ENCODE measurements around the gene RAB10. TPM values are rescaled to one million over a fixed set of nuclear protein-coding genes. Genes with fewer than 3 reads are reported as not detected.

The RAB10 gene
- total and polyA plus RNA-seq, 4 donors, result 26.6 to 52.2 (median 41.6) TPM

DNA sequence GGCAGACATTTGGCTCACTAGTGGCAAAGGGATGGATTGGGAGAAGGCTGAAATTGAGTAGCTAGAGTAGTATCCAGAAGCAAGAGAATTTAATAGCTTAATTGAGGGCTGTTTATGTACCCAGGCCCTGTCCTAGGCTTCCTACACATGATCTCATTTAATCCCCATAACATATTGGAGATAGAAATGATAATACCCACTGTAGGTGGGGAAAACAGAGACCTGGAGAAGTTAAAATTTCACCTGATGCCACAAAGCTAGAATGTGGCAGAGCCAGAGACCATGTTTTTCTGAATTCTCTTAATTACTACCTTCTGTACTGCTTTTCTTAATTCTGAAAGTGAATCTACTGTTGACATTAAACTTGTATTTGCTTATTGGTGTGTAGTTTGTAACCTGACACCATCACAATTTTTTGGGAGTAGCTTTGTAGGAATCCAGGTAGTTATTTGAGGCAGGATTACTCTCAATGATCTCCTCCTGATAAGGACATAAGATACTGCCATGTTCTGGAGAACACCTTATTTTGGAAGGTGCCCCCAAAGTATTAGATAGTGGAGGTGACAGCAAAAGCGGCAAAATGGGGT is 42.2 kb downstream of the RAB10 start (continued):
- TF ChIP-seq, protein P1, sequence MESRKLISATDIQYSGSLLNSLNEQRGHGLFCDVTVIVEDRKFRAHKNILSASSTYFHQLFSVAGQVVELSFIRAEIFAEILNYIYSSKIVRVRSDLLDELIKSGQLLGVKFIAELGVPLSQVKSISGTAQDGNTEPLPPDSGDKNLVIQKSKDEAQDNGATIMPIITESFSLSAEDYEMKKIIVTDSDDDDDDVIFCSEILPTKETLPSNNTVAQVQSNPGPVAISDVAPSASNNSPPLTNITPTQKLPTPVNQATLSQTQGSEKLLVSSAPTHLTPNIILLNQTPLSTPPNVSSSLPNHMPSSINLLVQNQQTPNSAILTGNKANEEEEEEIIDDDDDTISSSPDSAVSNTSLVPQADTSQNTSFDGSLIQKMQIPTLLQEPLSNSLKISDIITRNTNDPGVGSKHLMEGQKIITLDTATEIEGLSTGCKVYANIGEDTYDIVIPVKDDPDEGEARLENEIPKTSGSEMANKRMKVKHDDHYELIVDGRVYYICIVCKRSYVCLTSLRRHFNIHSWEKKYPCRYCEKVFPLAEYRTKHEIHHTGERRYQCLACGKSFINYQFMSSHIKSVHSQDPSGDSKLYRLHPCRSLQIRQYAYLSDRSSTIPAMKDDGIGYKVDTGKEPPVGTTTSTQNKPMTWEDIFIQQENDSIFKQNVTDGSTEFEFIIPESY (IDR thresholded peaks at IDR 0.05), result no peak
- TF ChIP-seq GABPA (IDR thresholded peaks at IDR 0.05 in 1 of 2, conservative IDR thresholded peaks at IDR 0.05 in 1 of 2) (no peak), HNF4G (IDR thresholded peaks at IDR 0.05) (no peak), JUND (IDR thresholded peaks at IDR 0.05) (no peak), RAD21 (IDR thresholded peaks at IDR 0.05) (no peak), ATF3 (IDR thresholded peaks at IDR 0.05) (no peak), HNF4A (conservative IDR thresholded peaks at IDR 0.05) (no peak)

- peaks cover 7 to 20% (median 15%) of the 10 kb centered on the region in 4 donors for H3K4me1 ChIP-seq (ENCODE audit: control insufficient read depth in 4 of 4, insufficient read depth in 4 of 4, low read length in 3 of 4)
- no peaks in the 10 kb centered on the region for H3K9me3 ChIP-seq (ENCODE audit: control insufficient read depth in 4 of 4, low read length in 3 of 4)
- no peak overlapping the region for H3K27ac ChIP-seq (ENCODE audit: low read depth in 1 of 2, low read length in 2 of 2)
- no peak overlapping the region for H3K4me3 ChIP-seq (ENCODE audit: low read depth in 1 of 3, low read length in 3 of 3)
- no peaks in the 10 kb centered on the region for H3K36me3 ChIP-seq (ENCODE audit: control insufficient read depth in 4 of 4, insufficient read depth in 3 of 4, low read depth in 1 of 4, low read length in 3 of 4)
- TF ChIP-seq, protein P1 (IDR thresholded peaks at IDR 0.05), result no peak
- no peak for TF ChIP-seq JUND (IDR thresholded peaks at IDR 0.05)
- no peak for TF ChIP-seq RAD21 (IDR thresholded peaks at IDR 0.05)
- TF ChIP-seq HNF4G (IDR thresholded peaks at IDR 0.05), result no peak
- no peak for TF ChIP-seq REST (IDR thresholded peaks at IDR 0.05)
- no peak for TF ChIP-seq HNF4A (conservative IDR thresholded peaks at IDR 0.05)
- no peak for TF ChIP-seq YY1 (IDR thresholded peaks at IDR 0.05)
- no peak for TF ChIP-seq NR2F2 (IDR thresholded peaks at IDR 0.05)
- no peak for TF ChIP-seq TAF1 (conservative IDR thresholded peaks at IDR 0.05)
- no peak for TF ChIP-seq FOXA2 (IDR thresholded peaks at IDR 0.05)
- no peak for TF ChIP-seq ATF3 (IDR thresholded peaks at IDR 0.05)
- no peak for TF ChIP-seq FOXA1 (IDR thresholded peaks at IDR 0.05)
- no peak overlapping the region for H3K9ac ChIP-seq (ENCODE audit: low read depth in 1 of 2, low read length in 2 of 2)
- H3K27me3 ChIP-seq (ENCODE audit: control insufficient read depth in 4 of 4, insufficient read depth in 4 of 4, low read length in 3 of 4), result no peaks in the 10 kb centered on the region
- WGBS, result 97% methylated on average over 2 of the region's 2 CpGs
- DNase-seq (ENCODE audit: low spot score), result no peak
These were observed 43.4 kb downstream of the RAB10 start for GRCh38 chr2:26077291-26077690.

All from liver (tissue), 9 donors.